DMS79 treated with DMSO at 0.1 percent for 48 hours (cell line): Measurements from ENCODE around the gene MLST8.

ENCODE experiments used
- DNase-seq: peaks from one replicate; lab custom pipeline; 2025; lab: John Stamatoyannopoulos, UW

Gene MLST8, protein sequence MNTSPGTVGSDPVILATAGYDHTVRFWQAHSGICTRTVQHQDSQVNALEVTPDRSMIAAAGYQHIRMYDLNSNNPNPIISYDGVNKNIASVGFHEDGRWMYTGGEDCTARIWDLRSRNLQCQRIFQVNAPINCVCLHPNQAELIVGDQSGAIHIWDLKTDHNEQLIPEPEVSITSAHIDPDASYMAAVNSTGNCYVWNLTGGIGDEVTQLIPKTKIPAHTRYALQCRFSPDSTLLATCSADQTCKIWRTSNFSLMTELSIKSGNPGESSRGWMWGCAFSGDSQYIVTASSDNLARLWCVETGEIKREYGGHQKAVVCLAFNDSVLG

GRCh38 chr16:2205104-2205966 lies at the start of gene MLST8:
Gene MLST8 (plus strand): TSS chr16:2205454. CDS start chr16:2206086, 632 bp downstream.
- peak; percentile 65 for DNase-seq

DNA sequence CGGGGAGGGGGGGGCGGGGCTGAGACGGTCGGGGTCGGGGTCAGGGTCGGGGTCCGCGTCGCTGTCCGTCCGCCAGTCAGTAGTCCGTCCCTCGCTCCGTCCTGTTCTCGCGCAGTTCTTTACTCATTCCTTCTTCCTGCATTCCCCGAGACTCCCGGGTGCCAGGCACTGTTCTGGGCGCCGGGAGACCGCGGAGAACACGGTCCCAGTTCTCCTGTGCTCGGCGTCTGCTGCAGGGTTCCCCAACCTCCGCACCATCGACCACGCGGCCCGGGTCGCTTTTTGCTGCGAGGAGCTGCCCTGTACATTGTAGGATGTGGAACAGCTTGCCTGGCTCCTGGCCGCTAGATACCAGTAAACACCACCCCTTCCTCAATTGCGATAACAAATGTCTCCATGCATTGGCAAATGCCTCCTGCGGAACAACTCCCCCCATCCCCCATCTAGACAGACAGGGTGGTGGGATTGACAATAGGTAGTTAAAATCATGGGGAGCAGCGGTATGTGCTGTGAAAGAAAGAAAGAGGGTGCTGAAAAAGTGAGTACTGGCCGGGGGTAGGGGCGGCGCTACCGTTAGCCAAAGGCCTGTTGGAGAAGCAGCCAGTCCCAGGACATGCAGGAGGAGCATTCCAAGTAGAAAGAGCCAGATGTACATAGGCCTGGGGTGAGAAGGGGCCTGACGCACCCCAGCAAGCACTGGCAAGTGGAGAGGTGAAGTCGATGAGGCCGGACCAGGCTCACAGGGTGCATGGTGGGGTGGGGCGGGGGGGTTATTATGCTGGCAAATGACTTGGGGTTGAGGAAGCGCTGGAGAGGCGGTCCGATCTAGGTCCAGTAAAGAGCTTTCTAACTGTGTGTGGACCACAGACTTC lies 49.0 kb upstream of the MLST8 start:
- no peak for DNase-seq

GRCh38 chr16:2156849-2157224 lies 48.4 kb upstream of the MLST8 start:
- DNase-seq: no peak

- no peak for DNase-seq
Observed at GRCh38 chr16:2157480-2158261, 47.6 kb upstream of the MLST8 start.

- no peak for DNase-seq
Observed at GRCh38 chr16:2158262-2158638, 47.0 kb upstream of the MLST8 start.

DNA sequence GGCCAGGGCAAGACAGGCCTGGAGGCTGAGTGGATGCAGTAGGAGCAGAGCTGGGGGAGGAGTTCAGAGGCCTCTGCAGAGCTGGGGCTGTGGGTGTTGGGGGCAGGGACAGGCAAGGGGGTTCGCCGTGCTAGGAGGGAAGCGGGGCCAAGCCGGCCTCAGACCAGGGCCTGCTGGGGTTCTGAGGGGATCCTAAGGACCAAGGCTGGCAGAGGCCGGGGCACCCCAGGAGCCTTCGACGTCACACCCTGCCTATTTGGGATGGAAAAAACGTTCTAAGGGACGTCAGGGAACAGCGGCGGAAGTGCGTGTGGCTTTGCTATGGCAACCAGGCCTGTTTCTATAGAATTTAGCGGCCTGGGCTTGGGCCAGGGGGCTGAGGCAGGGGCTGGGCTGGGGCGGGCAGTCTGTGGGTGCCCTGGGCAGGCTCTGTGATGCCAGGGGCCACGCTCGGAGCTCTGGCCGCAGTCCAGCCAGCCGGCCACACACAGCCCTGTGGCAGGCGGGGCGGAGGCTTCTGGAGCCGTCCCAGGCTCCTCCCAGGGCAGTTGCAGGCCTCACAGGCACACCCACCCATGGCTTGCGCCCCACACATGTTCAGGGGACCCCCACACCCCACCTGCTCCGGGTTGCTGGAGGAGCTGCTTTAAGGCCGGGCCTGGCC lies 45.9 kb upstream of the MLST8 start:
- DNase-seq: no peak

GRCh38 chr16:2160915-2161551 lies 44.2 kb upstream of the MLST8 start:
- DNase-seq: no peak

- DNase-seq: no peak
Observed at GRCh38 chr16:2161911-2162310, 43.3 kb upstream of the MLST8 start.

- DNase-seq: no peak
Observed at GRCh38 chr16:2162676-2163118, 42.6 kb upstream of the MLST8 start.

DNA sequence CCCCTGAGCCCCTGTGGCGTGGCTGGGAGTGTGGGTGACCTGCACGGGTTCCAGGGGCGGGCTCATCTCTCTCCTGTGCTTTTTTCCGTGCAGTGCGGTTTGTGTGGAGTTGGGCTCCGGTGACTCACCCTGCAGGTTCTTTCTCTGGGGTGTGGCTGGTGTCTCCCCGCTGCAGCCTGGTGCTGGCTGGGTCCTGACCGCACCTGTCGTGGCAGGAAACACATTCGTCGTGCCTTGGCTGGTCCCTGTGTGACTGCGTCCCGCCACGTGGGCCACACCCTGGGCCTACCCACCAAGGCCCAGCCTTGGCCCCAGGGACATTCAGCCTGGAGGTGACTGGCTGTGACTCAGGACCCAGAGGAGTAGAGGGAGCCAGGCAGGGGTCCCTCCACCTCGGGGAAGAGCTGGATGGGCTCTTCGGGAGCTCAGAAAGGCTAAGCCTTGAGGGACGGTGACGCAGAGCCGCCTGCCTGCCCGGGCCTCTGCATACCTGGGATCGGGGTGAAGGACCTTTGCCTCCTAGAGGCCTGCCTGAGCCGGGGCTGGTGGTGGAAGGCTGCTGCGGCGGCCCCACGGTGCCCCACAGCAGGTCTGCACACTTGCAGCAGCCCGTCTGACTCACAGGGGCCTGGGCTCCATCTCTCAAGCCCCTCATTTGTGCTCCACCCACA lies 41.9 kb upstream of the MLST8 start:
- no peak for DNase-seq

- DNase-seq: no peak
Observed at GRCh38 chr16:2165861-2166260, 39.4 kb upstream of the MLST8 start.

DNA sequence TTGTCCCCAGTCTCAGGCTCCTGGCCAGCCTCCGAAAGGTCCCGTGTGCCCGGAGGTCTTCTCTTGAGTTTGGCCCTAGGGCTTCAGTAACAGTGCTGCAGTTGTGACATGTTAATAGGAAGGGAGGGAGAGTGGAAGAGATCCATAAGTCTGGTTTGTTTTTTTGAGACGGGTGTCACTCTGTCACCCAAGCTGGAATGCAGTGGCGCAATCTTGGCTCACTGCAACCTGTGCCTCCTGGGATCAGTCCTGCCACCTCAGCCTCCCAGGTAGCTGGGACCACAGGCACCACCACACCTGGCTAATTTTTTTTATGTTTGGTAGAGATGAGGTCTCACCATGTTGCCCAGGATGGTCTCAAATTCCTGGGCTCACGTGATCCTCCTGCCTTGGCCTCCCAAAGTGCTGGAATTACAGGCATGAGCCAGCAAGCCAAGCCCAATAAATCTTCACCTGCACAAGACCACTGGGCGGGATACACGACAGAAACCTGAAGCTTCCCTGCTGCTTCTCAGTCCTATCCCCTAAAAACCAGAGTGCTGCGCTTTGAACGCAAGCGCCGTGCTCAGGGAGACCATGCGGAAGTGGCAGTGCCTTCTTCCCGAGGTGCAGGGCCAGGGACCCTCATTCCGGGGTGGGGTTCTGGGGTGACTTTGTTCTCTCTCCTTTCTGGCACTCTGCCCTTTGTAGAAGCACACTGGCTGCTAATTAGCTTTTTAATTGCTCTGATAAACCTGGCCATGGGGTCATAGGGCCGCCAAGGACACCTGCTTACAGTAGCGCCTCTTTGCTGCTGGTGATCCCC lies 38.8 kb upstream of the MLST8 start:
- DNase-seq: no peak

- no peak for DNase-seq
Observed at GRCh38 chr16:2167068-2167638, 38.1 kb upstream of the MLST8 start.

DNA sequence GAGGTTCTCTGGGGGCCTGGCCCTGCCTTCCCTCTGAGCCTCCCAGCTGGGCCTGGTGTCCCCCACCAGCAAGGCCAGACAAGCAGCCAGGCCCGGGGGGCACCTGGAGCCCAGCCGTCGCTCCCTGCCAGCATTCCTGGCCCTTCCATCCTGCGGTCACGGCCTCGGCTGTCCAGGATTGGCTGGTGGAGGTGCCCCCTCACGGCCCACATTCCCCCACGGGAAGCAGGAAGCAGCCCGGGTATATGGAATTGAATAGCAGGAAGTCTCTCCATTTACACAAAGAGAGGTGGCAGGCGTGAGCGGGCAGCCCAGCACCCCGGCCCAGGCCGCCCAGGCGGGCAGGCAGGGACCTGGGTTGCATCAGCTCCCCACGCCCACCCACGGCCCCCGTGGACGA lies 35.2 kb upstream of the MLST8 start:
- no peak for DNase-seq

DNA sequence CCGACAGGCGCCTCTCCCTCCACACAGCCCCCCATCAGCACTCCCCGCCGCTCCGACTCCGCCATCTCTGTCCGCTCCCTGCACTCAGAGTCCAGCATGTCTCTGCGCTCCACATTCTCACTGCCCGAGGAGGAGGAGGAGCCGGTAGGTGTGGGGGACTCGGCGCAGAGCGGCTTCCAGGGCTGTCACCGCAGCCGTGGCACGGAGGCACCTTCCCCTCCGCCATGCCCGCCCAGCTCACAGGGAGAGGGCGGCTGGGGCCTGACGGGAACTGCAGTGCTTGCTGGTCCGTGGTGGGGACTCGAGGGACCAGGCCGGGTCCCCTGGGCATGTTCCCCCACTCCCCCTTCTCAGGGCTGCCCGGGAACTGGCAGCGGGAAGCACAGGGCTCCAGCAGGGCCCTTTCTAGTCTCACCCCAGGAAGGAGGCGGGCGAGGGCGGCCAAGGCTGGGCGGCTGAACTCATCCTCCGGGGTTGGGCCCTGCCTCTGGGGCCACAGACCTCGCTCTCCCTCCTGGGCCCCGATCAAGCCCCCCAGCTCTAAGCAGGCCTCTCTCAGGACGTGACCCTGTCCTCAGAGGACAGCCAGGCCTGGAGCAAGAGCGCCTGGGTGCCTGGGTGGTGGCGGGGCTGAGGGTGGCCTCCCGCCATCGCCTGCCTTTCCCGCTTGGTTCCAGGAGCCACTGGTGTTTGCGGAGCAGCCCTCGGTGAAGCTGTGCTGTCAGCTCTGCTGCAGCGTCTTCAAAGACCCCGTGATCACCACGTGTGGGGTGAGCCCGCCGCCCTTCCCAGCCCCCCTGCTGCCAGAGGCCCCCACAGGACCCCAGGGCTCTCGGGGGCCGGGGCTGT lies 34.4 kb upstream of the MLST8 start:
- DNase-seq: no peak

DNA sequence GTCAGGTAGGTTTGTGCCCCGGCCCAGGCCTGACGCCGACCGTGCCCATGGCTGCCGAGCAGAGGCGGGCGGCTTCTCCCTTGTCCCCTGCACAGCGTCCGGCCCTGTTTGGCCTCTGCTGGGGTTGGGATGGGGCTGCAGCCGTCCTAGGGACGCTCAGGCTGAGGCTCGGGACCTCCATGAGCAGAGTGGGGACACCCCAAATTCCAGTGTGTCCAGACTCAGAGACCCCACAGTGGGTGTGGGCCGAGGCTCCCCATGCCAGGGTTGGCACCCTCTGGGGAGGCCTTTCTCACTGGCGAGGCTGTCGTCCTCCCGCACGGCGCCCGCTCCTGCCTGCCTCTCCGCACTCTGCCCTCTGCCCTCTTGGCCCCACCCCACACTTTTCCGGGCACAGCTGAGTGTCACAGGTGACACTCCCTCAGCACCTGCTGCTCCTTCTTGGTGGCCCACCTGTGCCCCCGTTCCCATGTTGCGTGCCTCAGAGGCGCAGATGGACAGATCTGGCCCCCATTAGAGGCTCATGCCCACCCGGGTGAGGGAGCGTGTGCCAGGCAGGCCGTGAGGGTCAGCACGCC lies 33.6 kb upstream of the MLST8 start:
- DNase-seq: no peak

DNA sequence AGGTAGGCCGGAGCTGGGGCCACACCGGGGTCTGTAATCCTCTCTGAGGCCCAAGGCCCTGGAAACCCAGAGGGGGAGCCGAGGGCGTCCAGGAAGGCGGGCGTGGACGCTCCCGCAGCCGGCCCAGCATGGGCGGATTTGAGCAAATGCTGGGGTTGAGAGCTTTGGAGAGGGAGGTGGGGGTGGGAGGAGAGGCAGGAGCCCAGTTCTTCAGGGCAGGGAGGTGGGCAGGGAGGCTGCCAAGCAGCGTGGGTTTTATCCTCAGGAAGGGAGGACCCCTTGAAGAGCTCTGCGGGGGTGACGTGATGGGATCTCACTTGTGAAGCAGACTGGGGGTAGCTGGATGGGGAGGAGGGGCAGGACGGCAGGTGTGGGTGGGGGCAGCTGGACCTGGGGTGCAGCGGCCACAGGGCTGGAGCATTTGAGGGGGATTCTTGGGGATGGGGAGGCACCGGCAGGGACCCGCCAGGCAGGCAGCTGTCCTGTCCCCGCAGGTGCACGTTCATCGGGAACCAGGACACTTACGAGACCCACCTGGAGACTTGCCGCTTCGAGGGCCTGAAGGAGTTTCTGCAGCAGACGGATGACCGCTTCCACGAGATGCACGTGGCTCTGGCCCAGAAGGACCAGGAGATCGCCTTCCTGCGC lies 32.4 kb upstream of the MLST8 start:
- DNase-seq: no peak
